ENCODE measurements around the gene TANGO6.

Gene TANGO6

GRCh38 chr16:69005641-69006355, 162.5 kb downstream of the TANGO6 start:
- no peak overlapping the region for H3K27ac ChIP-seq
- TF ChIP-seq CTCF (IDR thresholded peaks at IDR 0.05) (no peak), ZFX (IDR thresholded peaks at IDR 0.05; ENCODE audit: borderline replicate concordance) (no peak)

GRCh38 chr16:69012906-69013305, 169.6 kb downstream of the TANGO6 start:
- TF ChIP-seq ZFX (IDR thresholded peaks at IDR 0.05; ENCODE audit: borderline replicate concordance): no peak
- no peak for TF ChIP-seq CTCF (IDR thresholded peaks at IDR 0.05)
- no peak overlapping the region for H3K27ac ChIP-seq

- no peak overlapping the region for H3K27ac ChIP-seq
- no peak for TF ChIP-seq ZFX (IDR thresholded peaks at IDR 0.05; ENCODE audit: borderline replicate concordance)
Measured at GRCh38 chr16:69013991-69014390, 170.7 kb downstream of the TANGO6 start.

- TF ChIP-seq ZFX (IDR thresholded peaks at IDR 0.05; ENCODE audit: borderline replicate concordance): no peak
- TF ChIP-seq CTCF (IDR thresholded peaks at IDR 0.05): no peak
- H3K27ac ChIP-seq: no peak overlapping the region
Measured at GRCh38 chr16:69014811-69015210, 171.5 kb downstream of the TANGO6 start.

GRCh38 chr16:69017036-69017783, 173.9 kb downstream of the TANGO6 start:
- H3K27ac ChIP-seq: no peak overlapping the region
- TF ChIP-seq ZFX (IDR thresholded peaks at IDR 0.05; ENCODE audit: borderline replicate concordance) (no peak), CTCF (IDR thresholded peaks at IDR 0.05) (no peak)

GRCh38 chr16:69019811-69020210, 176.5 kb downstream of the TANGO6 start:
- TF ChIP-seq ZFX (IDR thresholded peaks at IDR 0.05; ENCODE audit: borderline replicate concordance) (no peak), CTCF (IDR thresholded peaks at IDR 0.05) (no peak)
- H3K27ac ChIP-seq: no peak overlapping the region

- H3K27ac ChIP-seq: no peak overlapping the region
- TF ChIP-seq ZFX (IDR thresholded peaks at IDR 0.05; ENCODE audit: borderline replicate concordance): no peak
- TF ChIP-seq CTCF (IDR thresholded peaks at IDR 0.05): no peak
Measured at GRCh38 chr16:69029121-69029520, 185.8 kb downstream of the TANGO6 start.
